ENCODE data around the gene RNF44. TPM values are rescaled to one million over a fixed set of nuclear protein-coding genes. Genes with fewer than 3 reads are reported as not detected.

RNF44 gene
- total RNA-seq, 1 experiment from 2014 or later, result 84.2 TPM

- Histone ChIP-seq H3K4me3 (ENCODE audit: low read depth, low read length) (no peak overlapping the region), H3K36me3 (ENCODE audit: control insufficient read depth, insufficient read depth, low read length) (no peaks in the 10 kb centered on the region; the same call in 1 of the 2 replicates), H3K4me1 (no peaks in the 10 kb centered on the region), H3K9me3 (no peaks in the 10 kb centered on the region), H3K27me3 (replicated peaks; ENCODE audit: control insufficient read depth, insufficient read depth, low read length) (no peaks in the 10 kb centered on the region)
- Mint-ChIP-seq H3K27me3 (ENCODE audit: insufficient read depth, unreplicated experiment) (no peaks in the 10 kb centered on the region), H3K36me3 (ENCODE audit: insufficient read depth, unreplicated experiment) (peaks cover 14% of the 10 kb centered on the region), H3K27ac (ENCODE audit: unreplicated experiment) (no peak overlapping the region), H3K4me1 (ENCODE audit: low read depth, unreplicated experiment) (peaks cover 12% of the 10 kb centered on the region), H3K4me3 (ENCODE audit: unreplicated experiment) (no peak overlapping the region), H3K9me3 (ENCODE audit: unreplicated experiment) (no peaks in the 10 kb centered on the region)
- no peak for TF ChIP-seq CTCF (IDR thresholded peaks at IDR 0.05; ENCODE audit: insufficient read depth in 1 of 2, low read depth in 1 of 2, low read length in 1 of 2, severe bottlenecking in 1 of 2, unreplicated experiment in 1 of 2)
- ChIA-PET CTCF (no interaction called here), POLR2A (no interaction called here)
- no TSS peak for BruUV-seq (replicated peaks)
- intact Hi-C loops (cut with micrococcal nuclease; ENCODE audit: unreplicated experiment), result no loop called here
- no peak for DNase-seq
Measured at GRCh38 chr5:176514244-176514950, 22.8 kb downstream of the RNF44 start.

- DNase-seq, result no peak
- no peaks in the 10 kb centered on the region for H3K4me1 ChIP-seq
- no peak overlapping the region for H3K27ac Mint-ChIP-seq (ENCODE audit: unreplicated experiment)
- H3K9me3 Mint-ChIP-seq (ENCODE audit: unreplicated experiment), result no peaks in the 10 kb centered on the region
- H3K36me3 Mint-ChIP-seq (ENCODE audit: insufficient read depth, unreplicated experiment), result peaks cover 19% of the 10 kb centered on the region
- POLR2A ChIA-PET, result no interaction called here
- intact Hi-C loops (cut with micrococcal nuclease; ENCODE audit: unreplicated experiment), result no loop called here
- CTCF ChIA-PET, result no interaction called here
- H3K4me3 ChIP-seq (ENCODE audit: low read depth, low read length), result no peak overlapping the region
- H3K4me1 Mint-ChIP-seq (ENCODE audit: low read depth, unreplicated experiment), result peaks cover 12% of the 10 kb centered on the region
- no TSS peak for BruUV-seq (replicated peaks)
- no peaks in the 10 kb centered on the region for H3K27me3 Mint-ChIP-seq (ENCODE audit: insufficient read depth, unreplicated experiment)
- no peaks in the 10 kb centered on the region; the same call in 1 of the 2 replicates for H3K36me3 ChIP-seq (ENCODE audit: control insufficient read depth, insufficient read depth, low read length)
- TF ChIP-seq CTCF (IDR thresholded peaks at IDR 0.05; ENCODE audit: insufficient read depth in 1 of 2, low read depth in 1 of 2, low read length in 1 of 2, severe bottlenecking in 1 of 2, unreplicated experiment in 1 of 2), result no peak
- H3K9me3 ChIP-seq, result no peaks in the 10 kb centered on the region
- no peaks in the 10 kb centered on the region for H3K27me3 ChIP-seq (replicated peaks; ENCODE audit: control insufficient read depth, insufficient read depth, low read length)
- H3K4me3 Mint-ChIP-seq (ENCODE audit: unreplicated experiment), result no peak overlapping the region
Measured at GRCh38 chr5:176513788-176514187, 23.4 kb downstream of the RNF44 start.

- no peak for DNase-seq
- no TSS peak for BruUV-seq (replicated peaks)
- CTCF ChIA-PET, result interaction anchor here (0.5 kb wide), 1 partner anchor 80 kb away, joined by 6 read pairs; no protein-coding TSS in a partner anchor
- Mint-ChIP-seq H3K9me3 (ENCODE audit: unreplicated experiment) (no peaks in the 10 kb centered on the region), H3K4me3 (ENCODE audit: unreplicated experiment) (no peak overlapping the region), H3K36me3 (ENCODE audit: insufficient read depth, unreplicated experiment) (peaks cover 63% of the 10 kb centered on the region), H3K27ac (ENCODE audit: unreplicated experiment) (no peak overlapping the region), H3K27me3 (ENCODE audit: insufficient read depth, unreplicated experiment) (no peaks in the 10 kb centered on the region), H3K4me1 (ENCODE audit: low read depth, unreplicated experiment) (no peaks in the 10 kb centered on the region)
- Histone ChIP-seq H3K9me3 (no peaks in the 10 kb centered on the region), H3K4me3 (ENCODE audit: low read depth, low read length) (no peak overlapping the region), H3K27me3 (replicated peaks; ENCODE audit: control insufficient read depth, insufficient read depth, low read length) (no peaks in the 10 kb centered on the region), H3K4me1 (no peaks in the 10 kb centered on the region), H3K36me3 (ENCODE audit: control insufficient read depth, insufficient read depth, low read length) (no peaks in the 10 kb centered on the region; the same call in 1 of the 2 replicates)
- POLR2A ChIA-PET, result no interaction called here
- TF ChIP-seq CTCF (IDR thresholded peaks at IDR 0.05; ENCODE audit: insufficient read depth in 1 of 2, low read depth in 1 of 2, low read length in 1 of 2, severe bottlenecking in 1 of 2, unreplicated experiment in 1 of 2), result no peak
- intact Hi-C loops (cut with micrococcal nuclease; ENCODE audit: unreplicated experiment), result no loop called here
Measured at GRCh38 chr5:176508603-176509002, 28.6 kb downstream of the RNF44 start.

Data from Caco-2 (cell line).